D721Med (cell line): ENCODE data around the gene ULK3.

Experiments used
- DNase-seq: peaks from one replicate; pipeline ENCODE4 v3.0.0; 2011; ENCODE audit warnings: low spot score; ENCODE audit not compliant: insufficient read length
- FAIRE-seq: peaks from 2 replicates; lab custom pipeline; 2011; peaks lifted over from hg19 to GRCh38; lab: Jason Lieb, UNC
- CTCF ChIP-seq: IDR thresholded peaks from 2 replicates; pipeline ENCODE4 v1.5.1; 2012; ENCODE audit warnings: mild to moderate bottlenecking, control low read depth; ENCODE audit not compliant: insufficient read depth; ENCODE audit errors: missing control alignments

The ULK3 gene

GRCh38 chr15:74793135-74794028 is 49.6 kb downstream of the ULK3 start:
- FAIRE-seq: no peak
- no peak for DNase-seq
- TF ChIP-seq CTCF: no peak

GRCh38 chr15:74792227-74793016 is 50.5 kb downstream of the ULK3 start:
- no peak for TF ChIP-seq CTCF
- DNase-seq (no peak), FAIRE-seq (no peak)

- DNase-seq (no peak), FAIRE-seq (no peak)
- TF ChIP-seq CTCF: no peak
These were observed 51.3 kb downstream of the ULK3 start for GRCh38 chr15:74791667-74792066.

- no peak for TF ChIP-seq CTCF
- no peak for DNase-seq
- FAIRE-seq: no peak
These were observed 51.9 kb downstream of the ULK3 start for GRCh38 chr15:74791007-74791406.

GRCh38 chr15:74790080-74790916 is 52.7 kb downstream of the ULK3 start:
- DNase-seq (no peak), FAIRE-seq (no peak)

GRCh38 chr15:74789741-74790079 is 53.2 kb downstream of the ULK3 start:
- no peak for TF ChIP-seq CTCF
- DNase-seq (no peak), FAIRE-seq (no peak)

More at GRCh38 chr15:74790080-74790916, 52.7 kb downstream of the ULK3 start:
- no peak for TF ChIP-seq CTCF
